GM20431 (cell line): ENCODE data around the gene OR6J1.
"Not testable (repeated sequence)": the region's sequence is repeated elsewhere in the genome, so short reads cannot be mapped to it uniquely, and the experiment has no call there.

Experiments used
- in situ Hi-C: fragments of 300-500 bp; cut with MseI, MboI; formaldehyde crosslinking; loops from one replicate; pipeline ENCODE4 v1.15.0; 2020; ENCODE audit warnings: low sequenced_read_pairs; ENCODE audit not compliant: unreplicated experiment

Gene OR6J1

DNA sequence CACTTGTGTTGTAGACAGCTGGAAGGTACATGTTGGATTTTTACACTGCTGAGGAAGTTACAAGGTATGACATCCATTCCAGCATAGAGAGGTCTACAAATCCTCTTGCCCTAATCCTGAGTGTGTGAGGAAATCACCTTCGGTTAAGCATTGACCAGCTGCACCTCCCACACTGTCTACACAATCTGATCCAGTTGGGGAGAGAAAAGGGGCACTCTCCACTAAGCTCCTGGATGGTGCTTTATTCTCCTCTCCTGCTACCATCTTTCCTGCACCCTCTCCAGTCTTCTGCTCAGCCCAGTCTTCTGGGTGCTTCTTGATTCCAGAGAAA, at the start of gene OR6J1:
OR6J1 (minus strand) TSS at position 48 of the 331 bp plus-strand sequence. CDS start 9,541 bp downstream, outside the sequence.
- in situ Hi-C loops = no loop called here

- in situ Hi-C loops = no loop called here
Measured at GRCh38 chr14:22692194-22692593, 48.0 kb upstream of the OR6J1 start.

DNA sequence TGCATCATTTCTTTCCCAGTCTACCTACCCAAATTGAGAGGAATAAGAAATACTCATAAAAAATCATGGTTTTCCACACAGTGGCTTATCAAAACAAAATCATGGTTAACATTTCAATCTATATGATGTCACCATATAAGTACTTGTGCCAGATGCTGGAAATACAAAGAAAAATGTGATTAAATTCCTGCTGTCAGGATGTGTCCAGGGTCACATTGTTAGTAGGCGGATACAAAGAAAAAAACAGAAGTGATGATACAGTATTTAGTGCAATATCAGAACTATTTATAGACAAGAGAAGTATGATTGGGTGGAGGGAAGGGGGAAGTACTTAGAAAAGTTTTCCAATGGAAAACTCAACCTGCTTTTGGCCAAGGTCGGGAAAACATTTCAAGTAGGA, 47.0 kb upstream of the OR6J1 start:
- in situ Hi-C loops = no loop called here

DNA sequence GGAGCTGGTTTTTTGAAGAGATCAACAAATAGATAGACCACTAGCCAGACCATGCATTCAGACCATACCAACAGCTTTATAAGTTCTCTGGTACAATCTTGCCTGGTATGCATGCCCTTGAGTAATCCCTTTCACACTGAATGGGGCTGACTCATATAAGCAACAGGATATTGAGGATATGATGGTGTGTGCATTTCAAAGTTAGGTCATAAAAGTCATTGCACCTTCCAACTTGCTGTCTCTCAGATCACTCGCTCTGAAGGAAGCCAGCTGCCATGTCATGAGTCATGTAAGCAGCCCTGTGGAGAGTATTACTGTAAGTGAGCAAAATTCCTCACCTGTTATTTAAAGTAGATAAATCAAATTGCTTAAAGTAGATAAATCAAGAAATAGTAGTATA, 45.0 kb upstream of the OR6J1 start:
- in situ Hi-C loops = no loop called here

DNA sequence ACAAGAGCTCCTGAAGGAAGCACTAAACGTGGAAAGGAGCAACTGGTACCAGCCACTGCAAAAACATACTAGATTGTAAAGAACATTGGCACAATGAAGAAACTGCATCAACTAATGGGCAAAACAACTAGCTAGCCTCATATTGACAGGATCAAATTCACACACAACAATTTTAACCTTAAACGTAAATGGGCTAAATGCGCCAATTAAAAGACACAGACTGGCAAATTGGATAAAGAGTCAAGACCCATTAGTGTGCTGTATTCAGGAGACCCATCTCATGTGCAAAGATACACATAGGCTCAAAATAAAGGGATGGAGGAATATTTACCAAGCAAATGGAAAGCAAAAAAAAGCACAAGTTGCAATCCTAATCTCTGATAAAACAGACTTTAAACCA, 43.8 kb upstream of the OR6J1 start:
- in situ Hi-C loops = not testable (repeated sequence)

DNA sequence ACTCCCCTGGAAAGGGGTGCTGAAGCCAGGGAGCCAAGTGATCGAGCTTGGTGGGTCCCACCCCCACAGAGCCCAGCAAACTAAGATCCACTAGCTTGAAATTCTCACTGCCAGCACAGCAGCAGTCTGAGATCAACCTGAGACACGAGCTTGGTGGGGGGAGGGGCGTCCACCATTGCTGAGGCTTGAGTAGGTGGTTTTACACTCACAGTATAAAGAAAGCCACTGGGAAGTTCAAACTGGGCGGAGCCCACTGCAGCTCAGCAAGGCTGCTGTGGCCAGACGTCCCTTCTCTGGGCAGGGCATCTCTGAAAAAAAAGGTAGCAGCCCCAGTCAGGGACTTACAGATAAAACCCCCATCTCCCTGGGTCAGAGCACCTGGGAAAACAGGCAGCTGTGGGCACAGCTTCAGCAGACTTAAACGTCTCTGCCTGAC, 42.0 kb upstream of the OR6J1 start:
- in situ Hi-C loops = not testable (repeated sequence)

- in situ Hi-C loops = no loop called here
Measured at GRCh38 chr14:22685467-22685866, 41.3 kb upstream of the OR6J1 start.

GRCh38 chr14:22683428-22683827, 39.3 kb upstream of the OR6J1 start:
- in situ Hi-C loops = not testable (repeated sequence)

DNA sequence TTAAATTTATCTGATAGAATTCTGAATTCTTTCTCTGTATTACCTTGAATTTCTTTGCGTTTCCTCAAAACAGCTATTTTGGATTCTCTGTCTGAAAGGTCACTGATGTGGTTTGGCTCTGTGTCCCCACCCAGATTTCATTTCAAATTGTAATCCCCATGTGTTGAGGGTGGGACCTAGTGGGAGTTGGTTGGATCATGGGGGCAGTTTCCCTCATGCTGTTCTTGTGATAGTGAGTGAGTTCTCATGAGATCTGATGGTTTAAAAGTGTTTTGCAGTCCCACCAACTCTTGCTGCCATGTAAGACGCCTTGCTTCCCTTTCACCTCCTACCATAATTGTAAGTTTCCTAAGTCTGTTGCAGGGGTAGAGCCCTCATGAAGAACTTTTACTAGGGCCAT, 34.1 kb upstream of the OR6J1 start:
- in situ Hi-C loops = no loop called here

GRCh38 chr14:22677551-22677950, 33.4 kb upstream of the OR6J1 start:
- in situ Hi-C loops = not testable (repeated sequence)

- in situ Hi-C loops = loop anchor here (25.0 kb wide), 1 partner anchor 191 kb away; the partner anchor contains the start of gene LRP10
Measured at GRCh38 chr14:22671622-22672021, 27.5 kb upstream of the OR6J1 start.

DNA sequence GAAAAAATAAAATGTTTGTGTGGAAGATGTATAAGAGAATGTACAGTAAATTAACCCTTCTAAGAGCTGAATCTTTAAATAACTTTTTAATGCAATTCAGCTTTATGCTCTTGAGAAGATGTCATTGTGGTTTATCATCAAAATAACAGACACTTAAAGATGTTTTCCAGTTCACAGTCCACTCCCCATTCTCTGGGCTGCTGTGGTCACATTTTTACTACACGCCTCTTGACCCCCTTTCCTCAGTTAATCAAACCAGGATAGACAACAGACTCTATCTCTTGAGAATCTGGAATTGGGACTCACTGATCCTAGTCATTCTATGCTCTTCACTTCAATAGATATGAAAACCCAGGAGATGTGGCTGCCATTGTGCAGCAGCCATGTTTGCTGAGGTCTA, 24.7 kb upstream of the OR6J1 start:
- in situ Hi-C loops = loop anchor here (25.0 kb wide), 1 partner anchor 193 kb away; the partner anchor contains the start of gene LRP10

GRCh38 chr14:22668417-22668816, 24.3 kb upstream of the OR6J1 start:
- in situ Hi-C loops = loop anchor here (25.0 kb wide), 1 partner anchor 194 kb away; the partner anchor contains the start of gene LRP10

GRCh38 chr14:22667881-22668280, 23.7 kb upstream of the OR6J1 start:
- in situ Hi-C loops = loop anchor here (25.0 kb wide), 1 partner anchor 194 kb away; the partner anchor contains the start of gene LRP10

GRCh38 chr14:22666203-22666893, 22.2 kb upstream of the OR6J1 start:
- in situ Hi-C loops = loop anchor here (25.0 kb wide), 1 partner anchor 196 kb away; the partner anchor contains the start of gene LRP10

DNA sequence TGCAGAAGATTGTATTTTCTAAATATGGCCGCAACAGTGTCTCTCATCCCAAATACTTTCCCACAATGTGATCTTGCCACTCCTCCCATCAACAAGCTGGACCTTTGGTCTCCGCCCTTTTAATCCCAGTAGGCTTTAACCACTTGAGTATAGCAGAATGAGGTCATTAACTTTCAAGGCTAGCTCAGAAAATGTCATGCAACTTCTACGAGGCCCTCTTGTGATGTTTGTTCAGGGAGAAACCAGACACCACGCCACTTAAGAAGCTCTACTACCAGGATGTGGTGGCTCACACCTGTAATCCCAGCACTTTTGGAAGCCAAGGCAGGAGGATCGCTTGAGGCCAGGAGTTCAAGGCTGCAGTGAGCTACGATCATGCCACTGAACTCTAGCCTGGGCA, 20.1 kb upstream of the OR6J1 start:
- in situ Hi-C loops = loop anchor here (25.0 kb wide), 1 partner anchor 198 kb away; the partner anchor contains the start of gene LRP10

DNA sequence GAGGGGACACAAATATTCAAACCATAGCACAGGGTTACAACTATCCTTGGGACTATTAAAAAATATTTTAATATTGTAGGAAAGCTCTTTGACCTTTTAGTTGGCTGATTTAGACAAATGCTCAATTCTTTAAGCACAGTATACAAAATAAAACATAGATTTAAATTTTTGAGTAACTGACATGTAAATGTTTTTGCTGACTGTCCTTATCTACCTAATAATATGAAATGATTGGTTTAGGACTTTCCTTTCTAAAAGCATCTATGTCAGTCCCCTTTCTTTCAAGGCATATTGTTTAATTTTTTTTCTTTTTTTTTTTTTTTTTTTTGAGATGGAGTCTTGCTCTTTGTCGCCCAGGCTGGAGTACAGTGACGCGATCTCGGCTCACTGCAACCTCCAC, 16.5 kb upstream of the OR6J1 start:
- in situ Hi-C loops = loop anchor here (25.0 kb wide), 1 partner anchor 202 kb away; the partner anchor contains the start of gene LRP10

GRCh38 chr14:22658946-22659345, 14.8 kb upstream of the OR6J1 start:
- in situ Hi-C loops = loop anchor here (10.0 to 25.0 kb wide), 2 partner anchors 84 to 203 kb away; partner anchors contain the start of gene LRP10

- in situ Hi-C loops = loop anchor here (10.0 to 25.0 kb wide), 2 partner anchors 83 to 204 kb away; partner anchors contain the start of gene LRP10
Measured at GRCh38 chr14:22657861-22658260, 13.7 kb upstream of the OR6J1 start.

GRCh38 chr14:22656945-22657731, 13.0 kb upstream of the OR6J1 start:
- in situ Hi-C loops = loop anchor here (10.0 to 25.0 kb wide), 2 partner anchors 82 to 205 kb away; partner anchors contain the start of gene LRP10

GRCh38 chr14:22656226-22656625, 12.1 kb upstream of the OR6J1 start:
- in situ Hi-C loops = loop anchor here (10.0 to 25.0 kb wide), 2 partner anchors 81 to 206 kb away; partner anchors contain the start of gene LRP10
